Activated T-helper 17 cell treated with anti-CD3 and anti-CD28 coated beads, Interleukin-2, amount 50 U/mL, for 72 hours (primary cell): ENCODE data around the gene CDCA7L. TPM values are rescaled to one million over a fixed set of nuclear protein-coding genes. Genes with fewer than 3 reads are reported as not detected.

Source experiments
- ATAC-seq: fragments of 150-1000 bp; cut with Tn5 transposase; replicated peaks from 2 replicates; pipeline ENCODE4 v1.10.0; 2021; ENCODE audit warnings: mild to moderate bottlenecking, moderate library complexity
- H3K27ac Mint-ChIP-seq: one replicate; pipeline ENCODE4 v1.8.0; 2022; ENCODE audit warnings: mixed read lengths
- H3K27me3 Mint-ChIP-seq: one replicate; pipeline ENCODE4 v1.8.0; 2022; ENCODE audit warnings: mixed read lengths
- H3K36me3 Mint-ChIP-seq: one replicate; pipeline ENCODE4 v1.8.0; 2022; ENCODE audit warnings: low read depth, mild to moderate bottlenecking, mixed read lengths
- H3K4me1 Mint-ChIP-seq: one replicate; pipeline ENCODE4 v1.8.0; 2022; ENCODE audit warnings: mixed read lengths
- H3K4me3 Mint-ChIP-seq: one replicate; pipeline ENCODE4 v1.8.0; 2022; ENCODE audit warnings: mild to moderate bottlenecking, mixed read lengths
- H3K9me3 Mint-ChIP-seq: one replicate; pipeline ENCODE4 v1.8.0; 2022; ENCODE audit warnings: mixed read lengths
- total RNA-seq, 2 donors: library from RNA; stranded (reverse); gene quantifications; one replicate each; pipeline ENCODE4 v1.2.3, GENCODE V29; 2022

CDCA7L gene
- 10 to 100 TPM; 47.6 to 62.4 TPM for total RNA-seq

GRCh38 chr7:21945454-21946221, at the start of gene CDCA7L:
Gene CDCA7L (minus strand): TSS chr7:21945899. CDS start chr7:21945804, 95 bp downstream.
- H3K36me3 Mint-ChIP-seq = peaks cover 18% of the 10 kb centered on the region

GRCh38 chr7:21986096-21986495, 40.4 kb upstream of the CDCA7L start:
- H3K27me3 Mint-ChIP-seq = peaks cover 9% of the 10 kb centered on the region
- H3K4me3 Mint-ChIP-seq = no peak overlapping the region
- H3K9me3 Mint-ChIP-seq = no peaks in the 10 kb centered on the region
- no peak for ATAC-seq
- no peaks in the 10 kb centered on the region for H3K4me1 Mint-ChIP-seq
- H3K27ac Mint-ChIP-seq = no peak overlapping the region
- no peaks in the 10 kb centered on the region for H3K36me3 Mint-ChIP-seq

More at GRCh38 chr7:21945454-21946221, at the start of gene CDCA7L:
- Mint-ChIP-seq H3K4me3 (peak within 1 kb of the TSS; percentile 81), H3K27ac (peak within 1 kb of the TSS; percentile 90), H3K9me3 (no peaks in the 10 kb centered on the region), H3K4me1 (no peaks in the 10 kb centered on the region), H3K27me3 (peaks cover 28% of the 10 kb centered on the region)
- peak; percentile 87 for ATAC-seq

GRCh38 chr7:21984042-21984441, 38.3 kb upstream of the CDCA7L start:
- H3K9me3 Mint-ChIP-seq = no peaks in the 10 kb centered on the region
- H3K4me3 Mint-ChIP-seq = no peak overlapping the region
- H3K27me3 Mint-ChIP-seq = peaks cover 4% of the 10 kb centered on the region
- H3K27ac Mint-ChIP-seq = no peak overlapping the region
- H3K4me1 Mint-ChIP-seq = no peaks in the 10 kb centered on the region
- no peaks in the 10 kb centered on the region for H3K36me3 Mint-ChIP-seq
- ATAC-seq = no peak

GRCh38 chr7:21983056-21983455, 37.4 kb upstream of the CDCA7L start:
- H3K4me1 Mint-ChIP-seq = no peaks in the 10 kb centered on the region
- H3K4me3 Mint-ChIP-seq = no peak overlapping the region
- H3K27ac Mint-ChIP-seq = no peak overlapping the region
- peaks cover 4% of the 10 kb centered on the region for H3K27me3 Mint-ChIP-seq
- no peaks in the 10 kb centered on the region for H3K9me3 Mint-ChIP-seq
- no peak for ATAC-seq
- no peaks in the 10 kb centered on the region for H3K36me3 Mint-ChIP-seq

- Mint-ChIP-seq H3K4me1 (no peaks in the 10 kb centered on the region), H3K27me3 (peaks cover 4% of the 10 kb centered on the region), H3K27ac (no peak overlapping the region), H3K9me3 (no peaks in the 10 kb centered on the region), H3K36me3 (no peaks in the 10 kb centered on the region), H3K4me3 (no peak overlapping the region)
- no peak for ATAC-seq
Observed at GRCh38 chr7:21981524-21981923, 35.8 kb upstream of the CDCA7L start.

- no peak for ATAC-seq
- Mint-ChIP-seq H3K36me3 (no peaks in the 10 kb centered on the region), H3K9me3 (no peaks in the 10 kb centered on the region), H3K4me1 (no peaks in the 10 kb centered on the region), H3K27me3 (peaks cover 2% of the 10 kb centered on the region), H3K4me3 (no peak overlapping the region), H3K27ac (no peak overlapping the region)
Observed at GRCh38 chr7:21980926-21981500, 35.3 kb upstream of the CDCA7L start.

- no peaks in the 10 kb centered on the region for H3K36me3 Mint-ChIP-seq
- no peak overlapping the region for H3K27ac Mint-ChIP-seq
- no peaks in the 10 kb centered on the region for H3K9me3 Mint-ChIP-seq
- no peak for ATAC-seq
- peaks cover 3% of the 10 kb centered on the region for H3K4me1 Mint-ChIP-seq
- peaks cover 9% of the 10 kb centered on the region for H3K27me3 Mint-ChIP-seq
- no peak overlapping the region for H3K4me3 Mint-ChIP-seq
Observed at GRCh38 chr7:21972397-21972784, 26.7 kb upstream of the CDCA7L start.

GRCh38 chr7:21971780-21972396, 26.2 kb upstream of the CDCA7L start:
- no peak for ATAC-seq
- no peaks in the 10 kb centered on the region for H3K9me3 Mint-ChIP-seq
- H3K4me3 Mint-ChIP-seq = no peak overlapping the region
- peaks cover 9% of the 10 kb centered on the region for H3K27me3 Mint-ChIP-seq
- H3K36me3 Mint-ChIP-seq = no peaks in the 10 kb centered on the region
- H3K4me1 Mint-ChIP-seq = peaks cover 3% of the 10 kb centered on the region
- H3K27ac Mint-ChIP-seq = no peak overlapping the region

GRCh38 chr7:21969822-21970221, 24.1 kb upstream of the CDCA7L start:
- H3K4me3 Mint-ChIP-seq = no peak overlapping the region
- ATAC-seq = no peak
- no peaks in the 10 kb centered on the region for H3K9me3 Mint-ChIP-seq
- no peaks in the 10 kb centered on the region for H3K36me3 Mint-ChIP-seq
- H3K4me1 Mint-ChIP-seq = peaks cover 3% of the 10 kb centered on the region
- peaks cover 6% of the 10 kb centered on the region for H3K27me3 Mint-ChIP-seq
- no peak overlapping the region for H3K27ac Mint-ChIP-seq

GRCh38 chr7:21967598-21968003, 21.9 kb upstream of the CDCA7L start:
- Mint-ChIP-seq H3K27me3 (no peaks in the 10 kb centered on the region), H3K9me3 (no peaks in the 10 kb centered on the region), H3K4me1 (peaks cover 3% of the 10 kb centered on the region), H3K4me3 (no peak overlapping the region), H3K27ac (no peak overlapping the region), H3K36me3 (no peaks in the 10 kb centered on the region)
- ATAC-seq = peak; percentile 24

- Mint-ChIP-seq H3K9me3 (no peaks in the 10 kb centered on the region), H3K27me3 (no peaks in the 10 kb centered on the region), H3K4me1 (peaks cover 3% of the 10 kb centered on the region), H3K4me3 (no peak overlapping the region), H3K36me3 (no peaks in the 10 kb centered on the region), H3K27ac (no peak overlapping the region)
- no peak for ATAC-seq
Observed at GRCh38 chr7:21966271-21966670, 20.6 kb upstream of the CDCA7L start.

GRCh38 chr7:21965291-21965690, 19.6 kb upstream of the CDCA7L start:
- no peaks in the 10 kb centered on the region for H3K36me3 Mint-ChIP-seq
- no peaks in the 10 kb centered on the region for H3K27me3 Mint-ChIP-seq
- H3K9me3 Mint-ChIP-seq = no peaks in the 10 kb centered on the region
- no peak for ATAC-seq
- H3K4me3 Mint-ChIP-seq = no peak overlapping the region
- H3K4me1 Mint-ChIP-seq = peaks cover 3% of the 10 kb centered on the region
- H3K27ac Mint-ChIP-seq = no peak overlapping the region

- Mint-ChIP-seq H3K9me3 (no peaks in the 10 kb centered on the region), H3K36me3 (no peaks in the 10 kb centered on the region), H3K4me3 (no peak overlapping the region), H3K27ac (no peak overlapping the region), H3K27me3 (peaks cover 4% of the 10 kb centered on the region), H3K4me1 (peaks cover 1% of the 10 kb centered on the region)
- ATAC-seq = no peak
Observed at GRCh38 chr7:21962677-21963076, 17.0 kb upstream of the CDCA7L start.

- H3K27me3 Mint-ChIP-seq = peaks cover 4% of the 10 kb centered on the region
- H3K9me3 Mint-ChIP-seq = no peaks in the 10 kb centered on the region
- H3K27ac Mint-ChIP-seq = no peak overlapping the region
- H3K4me1 Mint-ChIP-seq = no peaks in the 10 kb centered on the region
- no peak overlapping the region for H3K4me3 Mint-ChIP-seq
- no peaks in the 10 kb centered on the region for H3K36me3 Mint-ChIP-seq
- no peak for ATAC-seq
Observed at GRCh38 chr7:21960922-21961321, 15.2 kb upstream of the CDCA7L start.

GRCh38 chr7:21959387-21959776, 13.7 kb upstream of the CDCA7L start:
- Mint-ChIP-seq H3K36me3 (no peaks in the 10 kb centered on the region), H3K27me3 (peaks cover 4% of the 10 kb centered on the region)
- ATAC-seq = no peak

More at GRCh38 chr7:21959387-21959776, 13.7 kb upstream of the CDCA7L start:
- Mint-ChIP-seq H3K9me3 (no peaks in the 10 kb centered on the region), H3K4me3 (no peak overlapping the region), H3K27ac (no peak overlapping the region), H3K4me1 (no peaks in the 10 kb centered on the region)
